Right kidney (tissue), 1 donor: ENCODE results near the gene ALDH4A1.

ENCODE experiments used
- DNase-seq: peaks from one replicate; pipeline ENCODE4 v3.0.0-alpha.2; 2016

Gene ALDH4A1

GRCh38 chr1:18922848-18923755, 20.7 kb upstream of the ALDH4A1 start:
- no peak for DNase-seq

- peak; percentile 63 for DNase-seq
These were observed 20.0 kb upstream of the ALDH4A1 start for GRCh38 chr1:18922319-18922726.

GRCh38 chr1:18921516-18922251, 19.3 kb upstream of the ALDH4A1 start:
- DNase-seq = no peak

GRCh38 chr1:18920931-18921330, 18.6 kb upstream of the ALDH4A1 start:
- no peak for DNase-seq

- no peak for DNase-seq
These were observed 17.6 kb upstream of the ALDH4A1 start for GRCh38 chr1:18919956-18920355.

- no peak for DNase-seq
These were observed 17.0 kb upstream of the ALDH4A1 start for GRCh38 chr1:18919197-18919905.

GRCh38 chr1:18918417-18918816, 16.1 kb upstream of the ALDH4A1 start:
- no peak for DNase-seq

GRCh38 chr1:18917071-18917799, 14.9 kb upstream of the ALDH4A1 start:
- no peak for DNase-seq

GRCh38 chr1:18915341-18915740, 13.0 kb upstream of the ALDH4A1 start:
- DNase-seq = no peak

- DNase-seq = peak; percentile 80
These were observed 10.9 kb upstream of the ALDH4A1 start for GRCh38 chr1:18913065-18913835.

- no peak for DNase-seq
These were observed 10.2 kb upstream of the ALDH4A1 start for GRCh38 chr1:18912550-18912949.

GRCh38 chr1:18908911-18909771, 6.8 kb upstream of the ALDH4A1 start:
- DNase-seq = no peak

GRCh38 chr1:18907917-18908845, 5.8 kb upstream of the ALDH4A1 start:
- DNase-seq = no peak

- peak; percentile 69 for DNase-seq
These were observed 4.9 kb upstream of the ALDH4A1 start for GRCh38 chr1:18907021-18907916.

- no peak for DNase-seq
These were observed 969 bp upstream of the ALDH4A1 start for GRCh38 chr1:18903291-18903756.

- no peak for DNase-seq
These were observed 318 bp downstream of the ALDH4A1 start for GRCh38 chr1:18901952-18902522.

- DNase-seq = no peak
These were observed 1.0 kb downstream of the ALDH4A1 start for GRCh38 chr1:18901147-18901951.
